ENCODE data around the gene CEP70.
"Not testable (repeated sequence)": the region's sequence is repeated elsewhere in the genome, so short reads cannot be mapped to it uniquely, and the experiment has no call there.

CEP70 gene

DNA sequence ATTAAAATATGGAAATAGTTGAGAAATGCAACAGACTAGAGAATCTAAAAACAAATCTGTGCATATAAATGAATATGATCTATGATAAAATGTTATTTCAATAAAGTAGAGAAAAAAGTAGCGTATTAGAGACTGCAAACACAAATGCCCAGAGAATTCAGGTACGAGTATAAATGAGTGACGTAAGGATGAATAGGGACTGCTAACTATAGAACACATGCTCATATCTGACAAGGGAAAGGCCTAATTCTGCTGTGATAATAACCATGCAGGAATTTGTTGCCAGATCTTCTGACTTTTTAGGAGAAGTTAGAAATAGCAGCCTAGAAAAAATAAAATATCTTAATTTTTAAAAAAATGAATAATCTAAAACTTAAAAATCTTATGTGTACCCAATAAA, 86.5 kb downstream of the CEP70 start:
- DNase-seq: no peak

DNA sequence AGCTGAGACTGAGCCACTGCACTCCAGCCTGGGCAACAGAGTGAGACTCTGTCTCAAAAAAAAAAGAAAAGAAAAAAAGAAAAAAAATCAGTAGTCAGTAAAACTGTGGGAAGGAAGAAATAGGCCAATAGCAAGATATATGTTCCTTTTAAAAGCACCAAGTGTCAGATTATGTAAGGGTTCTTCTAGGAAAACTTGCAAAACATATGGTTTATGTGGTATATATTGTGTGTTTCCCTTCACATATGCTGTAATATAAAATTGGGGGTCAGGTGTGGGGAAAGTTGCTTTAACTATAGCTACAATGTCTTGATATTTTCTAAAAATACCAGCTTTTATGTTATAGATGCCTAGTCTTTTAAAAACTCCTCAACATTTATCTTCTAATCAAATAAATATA, 95.1 kb downstream of the CEP70 start:
- DNase-seq: no peak

GRCh38 chr3:138497851-138498250, 96.2 kb downstream of the CEP70 start:
- DNase-seq: no peak

- DNase-seq: no peak
Measured at GRCh38 chr3:138497021-138497420, 97.0 kb downstream of the CEP70 start.

DNA sequence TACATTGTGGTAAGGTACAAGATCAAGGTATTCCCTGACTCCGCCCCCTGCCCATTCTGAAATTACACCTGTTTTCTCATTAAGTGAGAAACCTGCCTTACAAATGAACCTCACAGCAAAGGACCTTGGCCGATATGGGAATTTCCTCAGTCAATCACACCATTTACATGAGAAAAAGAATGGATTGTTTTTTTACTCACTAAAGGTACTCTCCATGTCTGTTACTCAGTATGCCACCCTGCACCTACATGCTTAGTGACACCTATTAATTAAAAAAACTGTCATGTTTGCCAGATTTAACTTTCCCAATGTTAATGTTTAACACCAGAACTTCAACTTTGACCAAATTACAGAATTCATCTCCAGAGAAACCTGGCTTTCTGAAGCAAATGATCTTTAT, 97.6 kb downstream of the CEP70 start:
- DNase-seq: no peak

GRCh38 chr3:138495638-138496037, 98.4 kb downstream of the CEP70 start:
- not testable (repeated sequence) for DNase-seq

GRCh38 chr3:138494607-138494929, 99.5 kb downstream of the CEP70 start:
- DNase-seq: no peak

- no peak for DNase-seq
Measured at GRCh38 chr3:138493804-138494606, 100.1 kb downstream of the CEP70 start.

DNA sequence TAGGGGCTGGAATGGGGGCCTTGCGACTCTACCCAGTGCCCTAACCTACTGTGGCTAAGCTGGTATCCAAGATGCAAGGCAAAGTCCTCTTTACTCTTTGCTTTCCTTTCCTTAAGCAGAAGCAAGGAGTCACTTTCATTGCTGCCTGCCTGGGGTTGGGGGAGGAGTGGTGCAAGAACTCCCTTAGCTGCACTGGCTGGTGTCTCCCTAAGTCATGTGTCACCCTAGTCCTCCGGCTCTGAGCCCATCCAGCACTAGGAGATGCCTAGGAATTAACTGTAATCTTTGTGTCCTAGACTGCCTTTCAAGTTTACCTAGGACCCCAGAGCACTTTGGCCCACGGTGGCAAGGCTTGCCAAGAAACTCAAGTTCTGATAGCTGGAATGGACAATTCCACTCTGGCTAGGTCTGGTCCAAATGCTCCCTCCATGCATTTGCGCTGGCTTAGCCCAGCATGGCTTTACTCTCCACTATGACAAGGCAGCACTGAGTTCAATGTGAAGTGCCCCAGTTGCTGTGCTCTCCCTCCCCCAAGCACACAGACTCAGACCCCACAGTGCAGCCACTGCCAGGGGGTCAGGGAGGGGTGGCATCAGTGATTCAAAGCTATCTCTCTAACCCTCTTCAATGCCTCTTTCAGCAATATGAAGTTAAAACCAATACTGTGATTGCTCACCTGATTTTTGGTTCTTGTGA, 100.9 kb downstream of the CEP70 start:
- DNase-seq: no peak

- no peak for DNase-seq
Measured at GRCh38 chr3:138491971-138492370, 102.1 kb downstream of the CEP70 start.

- DNase-seq: not testable (repeated sequence)
Measured at GRCh38 chr3:138486580-138486979, 107.5 kb downstream of the CEP70 start.

- DNase-seq: not testable (repeated sequence)
Measured at GRCh38 chr3:138484672-138485071, 109.4 kb downstream of the CEP70 start.

DNA sequence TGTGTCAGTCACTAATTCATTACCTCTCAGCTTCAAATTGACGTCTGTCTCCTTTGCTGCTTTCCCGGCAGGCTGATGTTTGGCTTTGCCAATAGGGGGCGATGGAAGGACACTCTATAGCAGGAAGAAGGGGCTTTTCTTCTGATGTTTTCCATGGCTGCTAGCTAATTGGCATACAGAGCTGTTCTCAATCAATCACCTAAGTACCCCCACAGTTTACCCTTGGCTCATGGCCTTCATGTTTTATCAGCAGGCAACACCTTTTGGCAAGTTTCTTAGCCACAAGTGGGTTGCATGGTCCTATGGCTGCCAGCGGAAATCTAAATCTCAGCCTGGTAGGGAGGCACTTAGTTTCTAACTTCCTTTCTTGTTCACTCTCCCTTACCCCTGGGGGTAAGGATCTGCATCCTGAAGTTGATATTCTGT, 114.6 kb downstream of the CEP70 start:
- no peak for DNase-seq

DNA sequence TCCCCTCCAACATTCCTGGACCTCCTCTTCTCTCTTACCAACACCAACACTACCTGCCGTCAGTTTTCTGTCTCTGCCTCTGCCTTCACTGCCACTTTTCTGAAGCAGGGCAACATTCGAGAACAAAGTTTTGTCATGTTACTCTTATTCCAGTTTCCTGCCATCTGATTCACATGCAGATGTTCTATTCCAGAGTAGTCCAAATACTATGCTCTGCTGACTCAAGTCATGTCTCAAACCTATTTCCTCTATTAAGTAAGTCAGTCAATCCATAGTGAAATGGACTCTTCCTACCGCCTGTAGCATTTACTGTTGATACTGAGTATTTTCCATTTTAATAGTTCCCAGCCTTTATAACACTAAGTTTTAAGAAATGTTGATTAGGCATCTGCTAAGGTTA, 116.3 kb downstream of the CEP70 start:
- no peak for DNase-seq

DNA sequence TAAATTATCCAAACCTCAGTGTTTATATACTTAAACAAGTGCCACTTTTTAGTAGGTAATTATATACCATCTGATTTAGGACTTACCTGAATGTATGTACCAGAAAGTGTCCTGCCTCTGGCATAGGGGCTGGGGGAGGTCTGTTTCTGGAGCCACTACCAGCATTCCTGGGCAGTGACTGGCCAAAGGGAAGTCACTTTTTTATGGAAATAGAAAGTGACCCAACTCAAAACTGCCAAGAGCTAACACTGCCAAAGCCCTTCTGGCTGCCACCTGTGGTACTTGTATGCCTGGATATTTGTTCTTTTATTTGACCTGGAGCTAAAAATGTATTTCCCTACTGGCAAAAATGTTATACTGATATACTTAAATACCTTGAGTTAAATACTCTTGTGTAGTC, 116.9 kb downstream of the CEP70 start:
- DNase-seq: no peak

DNA sequence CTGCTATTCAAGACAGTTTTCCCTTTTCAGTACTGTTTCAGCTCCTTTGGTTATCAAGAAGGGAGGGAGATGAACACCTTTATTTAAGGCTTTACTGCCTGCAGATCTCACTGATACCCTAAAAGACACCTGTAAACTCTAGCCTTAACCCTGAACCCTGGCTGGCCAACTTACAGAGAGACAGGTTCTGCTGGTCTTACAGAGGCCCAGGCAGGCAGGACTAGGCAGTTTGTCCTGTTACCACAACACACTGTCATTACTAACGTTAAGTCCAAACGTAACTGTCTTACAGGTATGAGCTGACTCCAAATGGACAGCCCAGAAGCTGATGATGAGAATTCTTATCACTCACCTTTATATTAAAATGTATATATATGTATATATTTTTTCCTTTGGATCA, 117.5 kb downstream of the CEP70 start:
- DNase-seq: no peak

DNA sequence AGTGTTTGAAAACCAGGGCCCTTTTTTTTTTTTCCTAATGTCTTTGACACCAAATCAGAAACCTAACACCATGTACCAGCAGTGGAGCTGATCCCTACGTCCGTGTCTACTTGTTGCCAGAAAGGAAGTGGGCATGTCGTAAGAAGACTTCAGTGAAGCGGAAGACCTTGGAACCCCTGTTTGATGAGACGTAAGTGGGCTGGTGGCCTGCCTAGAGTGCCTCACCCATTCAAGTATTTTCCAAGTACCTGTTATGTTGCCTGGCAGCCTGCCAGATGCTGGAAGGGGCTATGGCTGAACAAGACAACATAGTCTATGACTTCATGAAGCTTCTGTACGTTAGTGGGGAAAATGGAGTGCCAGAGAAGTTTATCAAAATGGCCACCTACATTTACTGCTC, 119.9 kb downstream of the CEP70 start:
- no peak for DNase-seq

- DNase-seq: no peak
Measured at GRCh38 chr3:138473391-138473790, 120.7 kb downstream of the CEP70 start.

- DNase-seq: no peak
Measured at GRCh38 chr3:138472141-138472825, 121.8 kb downstream of the CEP70 start.

DNA sequence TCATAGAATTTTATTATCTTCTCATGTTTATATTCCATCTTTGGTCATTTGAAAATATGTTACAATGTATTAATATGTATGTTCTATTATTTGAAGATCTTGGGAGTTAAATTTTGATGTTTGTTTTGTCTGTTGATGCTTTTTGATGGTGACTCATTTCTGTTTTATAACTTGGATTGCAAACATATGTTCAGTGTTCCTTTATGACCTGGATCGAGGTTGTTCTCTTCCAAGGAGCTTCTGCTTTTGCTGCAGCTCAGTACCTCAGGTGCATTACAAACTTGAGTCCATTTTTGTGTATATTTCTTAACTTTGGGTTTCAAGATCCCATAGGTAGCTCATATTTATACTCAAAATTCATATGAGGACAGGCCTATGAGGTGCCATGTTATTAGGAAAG, 122.6 kb downstream of the CEP70 start:
- DNase-seq: no peak

GRCh38 chr3:138470687-138471086, 123.4 kb downstream of the CEP70 start:
- no peak for DNase-seq

- no peak for DNase-seq
Measured at GRCh38 chr3:138469874-138470273, 124.2 kb downstream of the CEP70 start.

- no peak for DNase-seq
Measured at GRCh38 chr3:138468886-138469285, 125.2 kb downstream of the CEP70 start.

- DNase-seq: no peak
Measured at GRCh38 chr3:138468451-138468850, 125.6 kb downstream of the CEP70 start.

Measured in NCI-H345 (cell line).